Natural killer cell (primary cell): ENCODE data around the gene ST8SIA5. TPM values are rescaled to one million over a fixed set of nuclear protein-coding genes. Genes with fewer than 3 reads are reported as not detected.

Experiments used
- ATAC-seq, 3 donors: fragments of 150-1000 bp in 2 of 3; fragments of 200-7000 bp in 1 of 3; cut with Tn5 transposase; 1 replicate in 1 of 3; 2 replicates in 2 of 3; pipeline ENCODE4 v1.10.0; 2021; ENCODE audit warnings: mild to moderate bottlenecking in 2 of 3, moderate library complexity in 2 of 3
- DNase-seq, 2 donors: peaks; one replicate each; pipeline versions ENCODE4 v3.0.0 to v3.0.0-alpha.2; 2013 to 2021; ENCODE audit warnings: mixed read lengths in 1 of 2
- H3K27ac ChIP-seq: one replicate; pipeline ENCODE4 v1.5.1; 2013; ENCODE audit warnings: mild to moderate bottlenecking, low read length
- H3K27me3 ChIP-seq: one replicate; pipeline ENCODE4 v1.6.1; 2013; ENCODE audit warnings: low read length; ENCODE audit not compliant: control insufficient read depth, insufficient read depth
- H3K36me3 ChIP-seq: one replicate; pipeline ENCODE4 v1.6.1; 2013; ENCODE audit warnings: low read length; ENCODE audit not compliant: control insufficient read depth, insufficient read depth
- H3K4me1 ChIP-seq: one replicate; pipeline ENCODE4 v1.6.1; 2013; ENCODE audit warnings: low read length; ENCODE audit not compliant: control insufficient read depth, insufficient read depth
- H3K4me3 ChIP-seq: one replicate; pipeline ENCODE4 v1.5.1; 2013; ENCODE audit warnings: low read length
- H3K9me3 ChIP-seq: one replicate; pipeline ENCODE4 v1.6.1; 2013; ENCODE audit warnings: low read length; ENCODE audit not compliant: control insufficient read depth, insufficient read depth
- H3K27ac Mint-ChIP-seq, 2 donors: one replicate each; pipeline ENCODE4 v1.8.0; 2022; ENCODE audit warnings: mild to moderate bottlenecking in 2 of 2, mixed read lengths in 2 of 2, moderate library complexity in 1 of 2
- H3K27me3 Mint-ChIP-seq, 2 donors: one replicate each; pipeline ENCODE4 v1.8.0; 2022; ENCODE audit warnings: low read depth in 2 of 2, mixed read lengths in 2 of 2
- H3K36me3 Mint-ChIP-seq: one replicate; pipeline ENCODE4 v1.8.0; 2022; ENCODE audit warnings: mixed read lengths
- H3K4me1 Mint-ChIP-seq, 2 donors: one replicate each; pipeline ENCODE4 v1.8.0; 2022; ENCODE audit warnings: mixed read lengths in 2 of 2
- H3K4me3 Mint-ChIP-seq: one replicate; pipeline ENCODE4 v1.8.0; 2022; ENCODE audit warnings: mild to moderate bottlenecking, moderate library complexity, mixed read lengths
- H3K9me3 Mint-ChIP-seq, 2 donors: one replicate each; pipeline ENCODE4 v1.8.0; 2022; ENCODE audit warnings: mixed read lengths in 2 of 2
- WGBS: methylation state at CpG from one replicate; pipeline ENCODE4 v1.1.7; 2013; ENCODE audit warnings: missing lambda C conversion rate; ENCODE audit not compliant: insufficient coverage; 5-methylcytosine and 5-hydroxymethylcytosine counted together
- intact Hi-C: fragments of 100-400 bp; cut with micrococcal nuclease; formaldehyde crosslinking; loops from one replicate; pipeline ENCODE4 v1.14.2; 2022
- total RNA-seq, 4 donors: library from RNA; stranded (reverse); fragments of 120-200 nt in 1 of 4; gene quantifications; one replicate each; pipeline versions ENCODE4 v1.2.3 to v1.2.4, GENCODE V29; 2013 to 2022
- TF ChIP-seq, protein P1 (sequence below): fragments of 200-600 bp; IDR thresholded peaks from one replicate; pipeline ENCODE4 v1.8.0; 2022; ENCODE audit warnings: antibody characterized with exemption

ST8SIA5 gene
- total RNA-seq, 3 donors from 2014 or later (not counting 1 experiment from before 2014, with no cell fraction given), result 0.23 TPM; not detected in 2

DNA sequence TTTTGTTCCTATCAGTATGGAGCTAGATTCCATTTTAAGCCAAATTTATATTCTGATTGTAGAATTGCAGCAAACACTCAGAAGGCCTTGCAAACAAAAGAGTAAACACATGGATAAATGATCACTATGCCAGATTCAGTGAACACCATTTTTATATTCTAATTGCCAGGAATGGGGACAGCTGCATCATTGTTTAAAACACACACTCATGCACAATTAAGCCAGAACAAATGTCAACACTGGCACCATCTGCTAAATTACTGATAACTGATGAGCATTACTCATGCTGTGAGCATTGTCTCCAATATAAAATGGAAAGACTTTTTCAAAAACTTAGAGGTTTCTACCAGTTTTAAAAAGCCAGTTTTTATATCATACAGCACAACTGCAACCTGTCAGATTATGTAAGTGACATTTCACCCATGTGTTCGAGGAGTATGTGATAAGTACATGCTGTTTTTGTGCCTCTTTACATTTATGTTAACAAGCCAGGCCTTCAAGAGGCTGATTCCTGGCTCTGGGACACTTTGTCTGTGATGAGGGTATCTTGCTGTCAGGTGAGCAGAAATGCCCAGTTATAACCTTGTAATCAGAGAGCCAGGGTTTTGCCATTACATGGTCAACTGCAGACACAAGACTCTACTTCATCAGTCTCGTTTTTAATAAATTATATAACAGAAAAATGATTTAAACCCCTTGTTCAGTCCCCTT lies 4.4 kb upstream of the ST8SIA5 start:
- TF ChIP-seq, protein P1, sequence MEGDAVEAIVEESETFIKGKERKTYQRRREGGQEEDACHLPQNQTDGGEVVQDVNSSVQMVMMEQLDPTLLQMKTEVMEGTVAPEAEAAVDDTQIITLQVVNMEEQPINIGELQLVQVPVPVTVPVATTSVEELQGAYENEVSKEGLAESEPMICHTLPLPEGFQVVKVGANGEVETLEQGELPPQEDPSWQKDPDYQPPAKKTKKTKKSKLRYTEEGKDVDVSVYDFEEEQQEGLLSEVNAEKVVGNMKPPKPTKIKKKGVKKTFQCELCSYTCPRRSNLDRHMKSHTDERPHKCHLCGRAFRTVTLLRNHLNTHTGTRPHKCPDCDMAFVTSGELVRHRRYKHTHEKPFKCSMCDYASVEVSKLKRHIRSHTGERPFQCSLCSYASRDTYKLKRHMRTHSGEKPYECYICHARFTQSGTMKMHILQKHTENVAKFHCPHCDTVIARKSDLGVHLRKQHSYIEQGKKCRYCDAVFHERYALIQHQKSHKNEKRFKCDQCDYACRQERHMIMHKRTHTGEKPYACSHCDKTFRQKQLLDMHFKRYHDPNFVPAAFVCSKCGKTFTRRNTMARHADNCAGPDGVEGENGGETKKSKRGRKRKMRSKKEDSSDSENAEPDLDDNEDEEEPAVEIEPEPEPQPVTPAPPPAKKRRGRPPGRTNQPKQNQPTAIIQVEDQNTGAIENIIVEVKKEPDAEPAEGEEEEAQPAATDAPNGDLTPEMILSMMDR, result no peak
- H3K27me3 ChIP-seq, result peaks cover 22% of the 10 kb centered on the region
- Mint-ChIP-seq H3K27ac (no peak overlapping the region), H3K36me3 (no peaks in the 10 kb centered on the region), H3K27me3 (peaks cover 48 to 74% of the 10 kb centered on the region in 2 donors), H3K9me3 (no peaks in the 10 kb centered on the region), H3K4me1 (no peaks in the 10 kb centered on the region), H3K4me3 (no peak overlapping the region)
- 66% methylated on average over 2 of the region's 2 CpGs for WGBS
- peaks cover 8% of the 10 kb centered on the region for H3K4me1 ChIP-seq
- ATAC-seq (no peak), DNase-seq (no peak)
- intact Hi-C loops, result no loop called here
- H3K27ac ChIP-seq, result no peak overlapping the region
- H3K36me3 ChIP-seq, result no peaks in the 10 kb centered on the region
- H3K9me3 ChIP-seq, result no peaks in the 10 kb centered on the region
- no peak overlapping the region for H3K4me3 ChIP-seq

DNA sequence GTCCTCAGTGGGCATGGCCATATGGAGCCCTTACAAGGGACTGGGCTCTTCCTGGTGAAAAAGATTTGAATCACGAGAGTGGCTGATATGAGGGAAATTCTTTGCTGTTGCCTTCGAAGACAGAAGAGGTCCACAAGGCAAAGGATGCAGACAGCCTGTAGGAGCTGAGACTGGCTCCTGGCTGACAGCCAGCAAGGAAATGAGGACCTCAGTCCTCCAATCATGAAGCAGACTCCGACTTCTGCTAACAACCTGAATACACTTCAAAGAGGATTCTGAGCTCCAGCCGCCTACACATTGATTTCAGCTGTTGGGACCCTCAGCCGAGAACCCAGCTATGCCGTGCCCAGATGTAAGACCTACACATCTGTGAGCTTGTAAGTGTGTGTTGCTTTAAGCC lies 3.0 kb upstream of the ST8SIA5 start:
- intact Hi-C loops, result no loop called here
- TF ChIP-seq, protein P1, result no peak
- H3K27ac ChIP-seq, result no peak overlapping the region
- no peaks in the 10 kb centered on the region for H3K9me3 ChIP-seq
- 54% methylated on average over 6 of the region's 6 CpGs for WGBS
- Mint-ChIP-seq H3K27ac (no peak overlapping the region), H3K4me1 (peaks cover 6 to 11% of the 10 kb centered on the region in 2 donors), H3K36me3 (no peaks in the 10 kb centered on the region), H3K4me3 (no peak overlapping the region), H3K9me3 (no peaks in the 10 kb centered on the region), H3K27me3 (peaks cover 54 to 79% of the 10 kb centered on the region in 2 donors)
- H3K36me3 ChIP-seq, result no peaks in the 10 kb centered on the region
- no peak overlapping the region for H3K4me3 ChIP-seq
- peaks cover 11% of the 10 kb centered on the region for H3K4me1 ChIP-seq
- DNase-seq, result no peak
- peaks cover 32% of the 10 kb centered on the region for H3K27me3 ChIP-seq
- ATAC-seq, result no peak

DNA sequence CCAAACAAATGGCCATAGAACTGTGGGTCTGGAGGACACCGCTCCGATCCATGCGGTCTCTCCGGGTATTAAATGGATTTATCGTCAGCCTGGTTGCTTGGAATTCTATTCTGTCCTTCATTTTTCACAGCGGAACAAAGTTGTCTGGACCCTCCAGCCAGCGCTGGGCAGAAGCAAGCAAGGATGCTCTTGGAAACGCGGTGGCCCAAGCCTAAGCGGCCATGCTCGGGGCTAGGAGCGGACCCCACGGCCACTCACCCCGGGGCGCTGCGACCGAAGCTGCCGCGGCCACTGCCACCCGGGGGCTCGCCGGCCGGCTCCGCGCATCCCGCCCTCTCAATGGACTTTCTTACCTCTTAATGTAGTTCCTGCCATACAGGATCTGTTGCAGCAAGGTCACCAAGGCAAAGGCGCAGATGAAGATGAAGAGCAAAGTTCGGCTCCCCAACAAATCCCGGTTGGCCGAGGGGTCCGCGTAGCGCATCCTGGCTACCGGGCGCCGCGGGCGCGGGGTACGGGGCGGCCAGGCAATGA lies 761 bp downstream of the ST8SIA5 start:
- H3K27me3 Mint-ChIP-seq, result peaks cover 46 to 78% of the 10 kb centered on the region in 2 donors
- no peaks in the 10 kb centered on the region for H3K36me3 Mint-ChIP-seq
- intact Hi-C loops, result no loop called here
- Histone ChIP-seq H3K27me3 (peaks cover 25% of the 10 kb centered on the region), H3K27ac (no peak overlapping the region), H3K36me3 (no peaks in the 10 kb centered on the region), H3K9me3 (no peaks in the 10 kb centered on the region), H3K4me1 (peaks cover 19% of the 10 kb centered on the region), H3K4me3 (no peak overlapping the region)
- WGBS, result 6% methylated on average over 41 of the region's 41 CpGs
- TF ChIP-seq, protein P1, result no peak
- no peak overlapping the region for H3K27ac Mint-ChIP-seq
- H3K9me3 Mint-ChIP-seq, result no peaks in the 10 kb centered on the region
- H3K4me1 Mint-ChIP-seq, result peaks cover 15 to 18% of the 10 kb centered on the region in 2 donors
- no peak overlapping the region for H3K4me3 Mint-ChIP-seq
- ATAC-seq, result no peak
- DNase-seq, result no peak
